CD4-positive, alpha-beta memory T cell (primary cell): ENCODE results near the gene TSEN54. TPM values are rescaled to one million over a fixed set of nuclear protein-coding genes. Genes with fewer than 3 reads are reported as not detected.

Source experiments
- CTCF ChIA-PET: fragments of 350-600 bp; sonication (Branson Sonifier 250); formaldehyde crosslinking; loops from one replicate; lab custom pipeline; 2021; ENCODE audit warnings: inconsistent platforms; ENCODE audit not compliant: partially characterized antibody; lab: Charles Lee
- POLR2A ChIA-PET: fragments of 350-600 bp; sonication (Branson Sonifier 250); formaldehyde crosslinking; loops from one replicate; lab custom pipeline; 2021; ENCODE audit not compliant: partially characterized antibody; lab: Charles Lee
- DNase-seq, 5 donors: peaks; one replicate each; pipeline versions ENCODE4 v3.0.0 to v3.0.0-alpha.2; 2020 to 2022; ENCODE audit warnings: mixed read lengths in 1 of 5
- H3K27ac ChIP-seq: one replicate; pipeline ENCODE4 v1.7.0; 2013; ENCODE audit warnings: low read depth, low read length
- H3K27me3 ChIP-seq: 2 replicates; pipeline ENCODE4 v1.7.0; 2013; ENCODE audit warnings: mild to moderate bottlenecking, low read length, moderate library complexity; ENCODE audit not compliant: insufficient read depth
- H3K36me3 ChIP-seq: 2 replicates; pipeline ENCODE4 v1.7.0; 2013; ENCODE audit warnings: mild to moderate bottlenecking, low read length, moderate library complexity; ENCODE audit not compliant: insufficient read depth
- H3K4me1 ChIP-seq: 2 replicates; pipeline ENCODE4 v1.7.0; 2013; ENCODE audit warnings: mild to moderate bottlenecking, low read length, moderate library complexity; ENCODE audit not compliant: insufficient read depth
- H3K4me3 ChIP-seq, 2 donors: one replicate each; pipeline ENCODE4 v1.7.0; 2013; ENCODE audit warnings: low read length in 2 of 2, mild to moderate bottlenecking in 1 of 2
- H3K9me3 ChIP-seq, 2 donors: one replicate each; pipeline ENCODE4 v1.7.0; 2013; ENCODE audit warnings: low read length in 2 of 2, control low read depth in 1 of 2; ENCODE audit not compliant: control insufficient read depth in 1 of 2
- H3K27ac Mint-ChIP-seq, 7 donors: one replicate each; pipeline ENCODE4 v1.8.0; 2020 to 2021; ENCODE audit warnings: mixed read lengths in 7 of 7, mild to moderate bottlenecking in 6 of 7, inconsistent platforms in 3 of 7, moderate library complexity in 3 of 7
- H3K27me3 Mint-ChIP-seq, 2 donors: one replicate each; pipeline ENCODE4 v1.8.0; 2020 to 2021; ENCODE audit warnings: mixed read lengths in 2 of 2
- H3K36me3 Mint-ChIP-seq, 2 donors: one replicate each; pipeline ENCODE4 v1.8.0; 2020 to 2021; ENCODE audit warnings: mixed read lengths in 2 of 2, inconsistent platforms in 1 of 2, mild to moderate bottlenecking in 1 of 2
- H3K4me1 Mint-ChIP-seq, 4 donors: one replicate each; pipeline ENCODE4 v1.8.0; 2020 to 2021; ENCODE audit warnings: mixed read lengths in 4 of 4, mild to moderate bottlenecking in 1 of 4
- H3K4me3 Mint-ChIP-seq, 8 donors: one replicate each; pipeline ENCODE4 v1.8.0; 2020 to 2021; ENCODE audit warnings: mixed read lengths in 8 of 8, mild to moderate bottlenecking in 7 of 8, moderate library complexity in 6 of 8, inconsistent platforms in 3 of 8
- H3K9me3 Mint-ChIP-seq, 8 donors: one replicate each; pipeline ENCODE4 v1.8.0; 2020 to 2021; ENCODE audit warnings: mixed read lengths in 8 of 8, mild to moderate bottlenecking in 5 of 8, inconsistent platforms in 3 of 8, moderate library complexity in 1 of 8
- intact Hi-C: fragments of 100-400 bp; cut with micrococcal nuclease; formaldehyde crosslinking; loops from one replicate; pipeline ENCODE4 v1.15.1; 2023
- polyA plus RNA-seq, 2 donors: library from polyadenylated mRNA; unstranded; fragments of 300-500 nt; fragmentation: Illumina TruSeq; gene quantifications; one replicate each; pipeline ENCODE4 v1.2.3, GENCODE V29; 2021
- total RNA-seq, 2 experiments: library from RNA; stranded (reverse); gene quantifications; one replicate each; pipeline ENCODE4 v1.2.3, GENCODE V29; 2021

Gene TSEN54
- total and polyA plus RNA-seq, 4 experiments from 2014 or later: 45.7 to 110 (median 64.8) TPM

GRCh38 chr17:75542229-75542628 lies 25.9 kb downstream of the TSEN54 start:
- Histone ChIP-seq H3K4me3 (no peak overlapping the region), H3K27me3 (no peaks in the 10 kb centered on the region), H3K36me3 (no peaks in the 10 kb centered on the region), H3K9me3 (no peaks in the 10 kb centered on the region), H3K4me1 (no peaks in the 10 kb centered on the region), H3K27ac (no peak overlapping the region)
- Mint-ChIP-seq H3K36me3 (peaks cover 3 to 5% of the 10 kb centered on the region in 2 donors), H3K4me1 (peaks cover 0 to 11% (median 0%) of the 10 kb centered on the region in 4 donors), H3K27me3 (no peaks in the 10 kb centered on the region), H3K27ac (peak overlapping the region in 1 of 7 donors; percentile 65), H3K9me3 (no peaks in the 10 kb centered on the region), H3K4me3 (no peak overlapping the region)
- CTCF ChIA-PET: interaction anchor here (1.1 kb wide), 1 partner anchor 664 kb away, joined by 3 read pairs; no protein-coding TSS in a partner anchor
- DNase-seq: no peak
- POLR2A ChIA-PET: no interaction called here
- intact Hi-C loops: no loop called here

- Mint-ChIP-seq H3K27ac (no peak overlapping the region), H3K4me3 (no peak overlapping the region), H3K4me1 (peaks cover 0 to 11% (median 0%) of the 10 kb centered on the region in 4 donors), H3K36me3 (peaks cover 3 to 9% of the 10 kb centered on the region in 2 donors), H3K9me3 (no peaks in the 10 kb centered on the region), H3K27me3 (no peaks in the 10 kb centered on the region)
- no peaks in the 10 kb centered on the region for H3K36me3 ChIP-seq
- H3K27ac ChIP-seq: no peak overlapping the region
- no peaks in the 10 kb centered on the region for H3K27me3 ChIP-seq
- POLR2A ChIA-PET: no interaction called here
- no peaks in the 10 kb centered on the region for H3K4me1 ChIP-seq
- no peaks in the 10 kb centered on the region for H3K9me3 ChIP-seq
- no peak for DNase-seq
- CTCF ChIA-PET: interaction anchor here (1.1 kb wide), 1 partner anchor 665 kb away, joined by 3 read pairs; no protein-coding TSS in a partner anchor
- H3K4me3 ChIP-seq: no peak overlapping the region
- intact Hi-C loops: no loop called here
These were observed 26.5 kb downstream of the TSEN54 start for GRCh38 chr17:75542728-75543336.

GRCh38 chr17:75544250-75544649 lies 27.9 kb downstream of the TSEN54 start:
- no peaks in the 10 kb centered on the region for H3K9me3 Mint-ChIP-seq
- H3K36me3 Mint-ChIP-seq: peaks cover 0 to 7% of the 10 kb centered on the region in 2 donors
- ChIA-PET CTCF (no interaction called here), POLR2A (no interaction called here)
- Histone ChIP-seq H3K9me3 (no peaks in the 10 kb centered on the region), H3K4me3 (no peak overlapping the region), H3K4me1 (no peaks in the 10 kb centered on the region), H3K27me3 (no peaks in the 10 kb centered on the region), H3K36me3 (no peaks in the 10 kb centered on the region), H3K27ac (no peak overlapping the region)
- DNase-seq: no peak
- intact Hi-C loops: no loop called here
- H3K27me3 Mint-ChIP-seq: no peaks in the 10 kb centered on the region
- H3K4me1 Mint-ChIP-seq: peaks cover 0 to 7% (median 0%) of the 10 kb centered on the region in 4 donors
- no peak overlapping the region for H3K4me3 Mint-ChIP-seq
- peak overlapping the region in 1 of 7 donors; percentile 18 for H3K27ac Mint-ChIP-seq

- Histone ChIP-seq H3K9me3 (no peaks in the 10 kb centered on the region), H3K36me3 (no peaks in the 10 kb centered on the region), H3K27me3 (no peaks in the 10 kb centered on the region), H3K4me3 (no peak overlapping the region), H3K4me1 (no peaks in the 10 kb centered on the region), H3K27ac (no peak overlapping the region)
- Mint-ChIP-seq H3K27ac (peak overlapping the region in 1 of 7 donors; percentile 67), H3K27me3 (no peaks in the 10 kb centered on the region), H3K36me3 (peaks cover 4 to 11% of the 10 kb centered on the region in 2 donors), H3K9me3 (no peaks in the 10 kb centered on the region), H3K4me3 (no peak overlapping the region), H3K4me1 (peaks cover 0 to 7% (median 0%) of the 10 kb centered on the region in 4 donors)
- DNase-seq: no peak
- ChIA-PET CTCF (no interaction called here), POLR2A (no interaction called here)
- intact Hi-C loops: no loop called here
These were observed 29.9 kb downstream of the TSEN54 start for GRCh38 chr17:75546181-75546580.

GRCh38 chr17:75547091-75547490 lies 30.8 kb downstream of the TSEN54 start:
- intact Hi-C loops: no loop called here
- H3K9me3 Mint-ChIP-seq: no peaks in the 10 kb centered on the region
- ChIA-PET POLR2A (no interaction called here), CTCF (no interaction called here)
- DNase-seq: no peak
- Histone ChIP-seq H3K36me3 (no peaks in the 10 kb centered on the region), H3K9me3 (no peaks in the 10 kb centered on the region), H3K4me1 (no peaks in the 10 kb centered on the region), H3K27ac (no peak overlapping the region), H3K4me3 (no peak overlapping the region), H3K27me3 (no peaks in the 10 kb centered on the region)
- no peak overlapping the region for H3K4me3 Mint-ChIP-seq
- peaks cover 4 to 9% of the 10 kb centered on the region in 2 donors for H3K36me3 Mint-ChIP-seq
- H3K4me1 Mint-ChIP-seq: peaks cover 0 to 4% (median 0%) of the 10 kb centered on the region in 4 donors
- no peak overlapping the region for H3K27ac Mint-ChIP-seq
- H3K27me3 Mint-ChIP-seq: no peaks in the 10 kb centered on the region

- no peaks in the 10 kb centered on the region for H3K27me3 Mint-ChIP-seq
- CTCF ChIA-PET: interaction anchor here (1.2 kb wide), 1 partner anchor 52 kb away, joined by 3 read pairs; no protein-coding TSS in a partner anchor
- POLR2A ChIA-PET: no interaction called here
These were observed 32.5 kb downstream of the TSEN54 start for GRCh38 chr17:75548813-75549212.

GRCh38 chr17:75549246-75550138 lies 33.2 kb downstream of the TSEN54 start:
- Mint-ChIP-seq H3K4me1 (no peaks in the 10 kb centered on the region), H3K9me3 (no peaks in the 10 kb centered on the region), H3K36me3 (peaks cover 4 to 8% of the 10 kb centered on the region in 2 donors), H3K4me3 (no peak overlapping the region), H3K27me3 (no peaks in the 10 kb centered on the region), H3K27ac (no peak overlapping the region)
- intact Hi-C loops: no loop called here
- H3K36me3 ChIP-seq: no peaks in the 10 kb centered on the region
- H3K27ac ChIP-seq: no peak overlapping the region
- DNase-seq: no peak
- no peak overlapping the region for H3K4me3 ChIP-seq
- no peaks in the 10 kb centered on the region for H3K27me3 ChIP-seq
- POLR2A ChIA-PET: no interaction called here
- no peaks in the 10 kb centered on the region for H3K9me3 ChIP-seq
- CTCF ChIA-PET: interaction anchor here (1.2 kb wide), 1 partner anchor 51 kb away, joined by 3 read pairs; no protein-coding TSS in a partner anchor
- no peaks in the 10 kb centered on the region for H3K4me1 ChIP-seq

More at GRCh38 chr17:75548813-75549212, 32.5 kb downstream of the TSEN54 start:
- no peaks in the 10 kb centered on the region for H3K36me3 ChIP-seq
- no peaks in the 10 kb centered on the region for H3K4me1 ChIP-seq
- DNase-seq: no peak
- H3K27ac Mint-ChIP-seq: no peak overlapping the region
- H3K4me3 Mint-ChIP-seq: no peak overlapping the region
- H3K27me3 ChIP-seq: no peaks in the 10 kb centered on the region
- H3K36me3 Mint-ChIP-seq: peaks cover 4 to 8% of the 10 kb centered on the region in 2 donors
- H3K4me3 ChIP-seq: no peak overlapping the region
- H3K9me3 ChIP-seq: no peaks in the 10 kb centered on the region
- H3K9me3 Mint-ChIP-seq: no peaks in the 10 kb centered on the region
- intact Hi-C loops: no loop called here
- no peak overlapping the region for H3K27ac ChIP-seq
- H3K4me1 Mint-ChIP-seq: no peaks in the 10 kb centered on the region
